NK-92 (cell line): Measurements from ENCODE around the gene FGFR2.

Experiments used
- DNase-seq: peaks from one replicate; lab custom pipeline; 2025; ENCODE audit not compliant: unreplicated experiment; lab: John Stamatoyannopoulos, UW

Gene FGFR2

GRCh38 chr10:121459622-121460453 is 138.4 kb downstream of the FGFR2 start:
- DNase-seq = no peak

GRCh38 chr10:121459279-121459621 is 139.0 kb downstream of the FGFR2 start:
- no peak for DNase-seq

- no peak for DNase-seq
Observed at GRCh38 chr10:121457729-121458128, 140.5 kb downstream of the FGFR2 start.

GRCh38 chr10:121455377-121455776 is 142.9 kb downstream of the FGFR2 start:
- DNase-seq = no peak

GRCh38 chr10:121454781-121455180 is 143.5 kb downstream of the FGFR2 start:
- no peak for DNase-seq

GRCh38 chr10:121453160-121453559 is 145.1 kb downstream of the FGFR2 start:
- no peak for DNase-seq

- DNase-seq = no peak
Observed at GRCh38 chr10:121452581-121452980, 145.7 kb downstream of the FGFR2 start.

GRCh38 chr10:121450247-121450646 is 148.0 kb downstream of the FGFR2 start:
- DNase-seq = no peak

- DNase-seq = no peak
Observed at GRCh38 chr10:121449482-121449924, 148.7 kb downstream of the FGFR2 start.

GRCh38 chr10:121448766-121449421 is 149.3 kb downstream of the FGFR2 start:
- DNase-seq = no peak

GRCh38 chr10:121444520-121445165 is 153.6 kb downstream of the FGFR2 start:
- DNase-seq = no peak

GRCh38 chr10:121442086-121442935 is 155.9 kb downstream of the FGFR2 start:
- DNase-seq = no peak

- DNase-seq = no peak
Observed at GRCh38 chr10:121440461-121440860, 157.8 kb downstream of the FGFR2 start.

- DNase-seq = no peak
Observed at GRCh38 chr10:121438333-121438732, 159.9 kb downstream of the FGFR2 start.

GRCh38 chr10:121437596-121437995 is 160.6 kb downstream of the FGFR2 start:
- DNase-seq = no peak

GRCh38 chr10:121436630-121437341 is 161.5 kb downstream of the FGFR2 start:
- DNase-seq = no peak

GRCh38 chr10:121436281-121436629 is 162.0 kb downstream of the FGFR2 start:
- DNase-seq = no peak

- DNase-seq = no peak
Observed at GRCh38 chr10:121435099-121435875, 163.0 kb downstream of the FGFR2 start.

- no peak for DNase-seq
Observed at GRCh38 chr10:121433965-121434364, 164.3 kb downstream of the FGFR2 start.

GRCh38 chr10:121428867-121429266 is 169.4 kb downstream of the FGFR2 start:
- DNase-seq = no peak
